Dermis microvascular lymphatic vessel endothelial cell (primary cell): ENCODE data around the gene FHIT. TPM values are rescaled to one million over a fixed set of nuclear protein-coding genes. Genes with fewer than 3 reads are reported as not detected.

Source experiments
- DNase-seq, 2 donors: peaks; one replicate each; pipeline versions ENCODE4 v3.0.0 to v3.0.0-alpha.2; 2010; ENCODE audit warnings: low read depth in 2 of 2
- total RNA-seq: library from RNA; depleted of rRNA; stranded (reverse); fragments of >200 nt; gene quantifications from 2 replicates; pipeline ENCODE4 v1.2.1, GENCODE V29; 2014

The FHIT gene
- total RNA-seq, 1 donor from 2014 or later, result 0.51 TPM

DNA sequence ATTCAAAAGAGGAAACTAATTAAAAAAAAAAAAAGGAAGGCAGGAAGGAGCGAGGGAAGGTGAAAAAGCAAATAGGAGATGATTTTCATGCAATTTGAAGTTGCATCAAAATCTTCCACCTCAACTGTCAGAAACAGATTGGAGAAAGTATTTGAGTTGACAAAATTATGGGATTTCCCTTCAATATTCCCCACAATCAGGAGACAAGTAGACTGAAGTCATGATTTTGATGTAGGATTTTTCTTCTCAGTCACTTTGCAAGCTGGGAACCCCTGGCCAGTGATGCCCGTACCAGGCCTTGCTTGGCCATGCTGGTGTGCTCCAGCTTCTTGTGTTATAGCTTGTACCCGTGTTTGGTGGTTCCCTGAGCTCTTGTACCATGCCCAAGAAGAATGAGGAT, 1347.0 kb downstream of the FHIT start:
- DNase-seq, result no peak

GRCh38 chr3:59899061-59899460, 1352.2 kb downstream of the FHIT start:
- DNase-seq, result no peak

DNA sequence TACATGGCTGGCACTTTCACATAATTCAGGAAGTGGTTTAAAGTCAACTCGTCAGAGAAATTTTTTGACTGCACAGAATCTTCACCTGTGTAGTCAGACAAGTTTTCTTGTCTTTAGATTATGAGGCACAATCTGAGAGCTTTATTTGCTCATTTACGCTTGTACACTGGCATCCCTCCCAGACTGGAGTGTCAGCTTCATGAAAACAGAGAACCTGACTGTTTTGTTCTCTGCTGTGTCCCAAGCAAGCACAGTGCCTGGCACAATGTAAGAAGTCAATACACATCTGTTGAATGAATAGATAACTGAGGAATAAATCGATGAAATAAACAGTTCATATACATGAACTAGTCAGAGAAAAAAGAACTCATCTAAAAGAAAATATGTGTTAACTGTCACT, 1355.3 kb downstream of the FHIT start:
- DNase-seq, result no peak

DNA sequence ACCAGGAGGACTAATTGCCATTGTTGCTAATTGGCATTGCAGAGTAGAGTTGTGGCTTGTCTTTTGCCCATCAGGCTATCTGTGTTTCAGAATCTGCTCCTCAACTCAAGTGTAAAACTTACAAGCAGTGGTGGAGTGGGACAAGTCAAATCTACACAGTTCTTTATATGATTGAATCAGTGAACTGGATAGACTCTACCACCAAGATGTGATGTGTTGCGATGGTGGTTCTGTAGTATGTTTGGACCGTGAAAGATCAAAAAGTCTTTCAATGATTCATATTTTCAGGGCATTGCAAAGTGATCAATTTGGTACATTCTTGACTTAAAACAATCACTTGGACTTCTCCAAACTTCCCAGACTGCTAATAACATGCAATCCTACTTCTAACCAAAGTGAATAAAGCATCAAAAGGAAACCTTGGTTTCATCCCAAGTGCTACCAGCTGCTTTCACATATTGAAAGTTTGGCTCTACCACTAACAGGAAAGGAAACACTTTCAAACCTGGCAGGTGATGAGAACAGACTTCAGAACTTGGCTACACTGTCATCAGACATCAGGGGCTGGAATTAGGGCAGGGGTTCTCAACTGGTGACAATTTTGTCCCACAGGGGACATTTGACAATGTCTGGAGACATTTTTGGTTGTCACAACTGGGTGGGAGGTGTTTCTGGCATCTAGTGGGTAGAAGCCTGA, 1356.7 kb downstream of the FHIT start:
- no peak for DNase-seq

- DNase-seq, result no peak
Measured at GRCh38 chr3:59890639-59891038, 1360.6 kb downstream of the FHIT start.

DNA sequence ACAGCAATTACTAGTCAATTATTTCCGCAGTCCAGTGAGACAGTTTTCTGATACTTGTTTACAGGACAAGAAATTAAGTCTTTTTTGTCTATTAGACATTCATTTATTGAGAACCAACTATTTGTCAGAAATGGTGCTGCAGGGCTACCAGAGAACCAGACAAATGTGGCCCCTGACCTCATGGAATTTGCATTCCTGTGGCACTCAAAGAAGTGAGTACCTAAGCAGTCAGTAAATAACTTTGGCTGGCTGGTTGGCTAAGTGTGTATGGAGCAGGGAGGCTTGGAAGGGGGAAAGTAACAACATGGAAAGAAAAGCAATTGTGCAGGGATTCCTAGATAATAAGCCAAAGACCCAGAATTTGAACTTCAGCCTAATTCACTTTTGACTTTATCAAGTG, 1364.5 kb downstream of the FHIT start:
- no peak for DNase-seq

DNA sequence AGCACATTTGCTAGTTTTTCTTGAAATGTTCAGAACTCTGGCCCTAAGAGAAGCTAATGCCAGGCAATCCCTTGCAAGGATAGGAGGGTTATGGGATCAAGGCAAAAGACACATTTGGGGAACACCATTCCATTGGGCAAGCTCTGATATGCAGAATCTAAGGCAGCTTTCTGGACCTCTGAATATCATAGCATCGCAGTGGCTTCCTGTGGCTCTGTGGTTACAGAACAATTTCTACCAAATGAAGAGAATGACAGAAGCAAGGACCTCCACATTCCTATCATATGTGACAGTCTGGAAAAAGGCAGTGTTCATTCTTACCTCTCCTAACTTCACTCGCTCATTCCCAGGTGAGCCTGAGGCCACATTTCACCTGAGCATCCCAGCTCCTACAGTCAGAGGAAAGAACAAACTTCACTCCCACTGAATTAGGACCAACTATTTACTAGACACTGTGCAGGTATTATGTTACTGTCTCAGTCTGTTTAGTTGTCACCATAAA, 1365.3 kb downstream of the FHIT start:
- no peak for DNase-seq

- no peak for DNase-seq
Measured at GRCh38 chr3:59885101-59885500, 1366.2 kb downstream of the FHIT start.

DNA sequence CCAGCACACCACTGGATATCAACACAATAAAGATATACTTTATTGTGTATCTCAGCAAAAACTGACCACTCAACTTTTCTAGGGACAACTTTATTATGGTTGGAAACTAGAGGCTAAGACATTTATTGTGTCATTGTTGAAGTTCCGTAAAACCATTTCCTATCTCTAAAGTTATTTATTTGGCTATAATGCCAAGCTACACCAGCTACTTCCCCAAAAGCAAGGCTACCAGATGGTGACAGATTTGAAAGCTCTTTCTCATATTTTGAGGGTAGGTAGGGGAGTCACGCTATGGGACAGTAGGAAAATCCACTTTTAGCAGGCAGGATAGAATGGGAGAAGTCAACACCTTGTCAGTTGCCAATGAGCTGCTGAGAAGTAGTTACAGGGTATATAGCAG, 1366.8 kb downstream of the FHIT start:
- no peak for DNase-seq

- DNase-seq, result no peak
Measured at GRCh38 chr3:59882746-59883145, 1368.5 kb downstream of the FHIT start.

GRCh38 chr3:59880717-59881116, 1370.5 kb downstream of the FHIT start:
- DNase-seq, result no peak

DNA sequence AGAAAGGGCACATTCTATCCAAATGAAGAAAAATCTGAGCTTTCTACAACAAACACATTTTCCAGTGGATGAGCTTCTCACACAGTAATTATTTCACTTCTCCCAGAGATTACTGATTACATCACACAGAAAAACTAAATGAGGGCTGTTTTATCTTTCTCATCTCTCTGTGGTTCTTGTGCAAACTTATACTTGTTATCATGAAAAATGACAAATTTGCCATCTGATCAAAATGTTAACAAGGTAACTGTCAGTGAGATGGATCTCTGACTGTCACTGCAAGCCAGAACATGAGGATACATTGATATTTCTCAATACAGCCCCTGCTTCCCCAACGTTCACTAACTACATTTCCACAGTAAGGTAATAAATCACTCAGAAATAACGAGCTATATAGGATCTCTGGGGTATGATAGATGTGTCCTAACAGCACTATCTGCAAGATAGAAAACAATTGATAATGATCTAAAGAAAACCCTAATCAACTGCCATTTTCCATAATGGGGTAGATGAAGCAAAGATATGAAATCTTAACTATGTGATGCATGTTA, 1372.1 kb downstream of the FHIT start:
- DNase-seq, result no peak

- no peak for DNase-seq
Measured at GRCh38 chr3:59878038-59878427, 1373.2 kb downstream of the FHIT start.

DNA sequence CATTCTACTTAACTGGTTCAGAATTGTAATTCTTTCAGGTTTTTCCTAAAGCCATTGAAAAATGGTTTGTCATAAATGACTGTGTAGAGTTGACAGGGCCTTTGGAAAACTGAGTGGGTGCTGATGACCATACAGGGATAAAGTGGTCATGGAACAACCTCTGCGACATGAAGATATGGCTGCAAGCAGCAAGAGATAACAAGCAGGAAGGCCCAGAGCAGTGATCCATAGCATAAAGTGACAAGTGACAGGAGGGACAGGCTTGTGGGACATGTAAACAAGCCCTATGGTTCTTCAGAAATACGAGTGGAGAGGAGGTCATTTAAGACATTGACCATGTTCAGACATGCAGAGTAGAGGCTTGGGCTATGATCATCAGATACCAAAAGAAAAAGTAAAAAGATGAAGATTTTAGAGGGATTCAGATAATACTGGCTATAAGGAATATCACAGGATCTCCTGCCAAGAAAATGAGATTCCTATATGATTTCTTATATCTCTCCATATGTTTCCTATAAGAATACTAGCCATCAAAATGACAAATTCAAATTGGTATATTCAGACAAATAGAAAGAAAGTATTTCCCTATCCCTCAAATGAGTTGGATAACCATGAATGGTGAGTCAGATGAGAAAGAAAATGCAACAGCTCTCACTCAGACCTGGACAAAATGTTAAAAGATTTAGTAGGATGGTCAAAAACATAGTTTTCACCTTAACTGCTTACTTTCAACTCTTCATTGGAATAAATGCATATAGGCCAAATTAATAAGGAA, 1373.8 kb downstream of the FHIT start:
- no peak for DNase-seq

DNA sequence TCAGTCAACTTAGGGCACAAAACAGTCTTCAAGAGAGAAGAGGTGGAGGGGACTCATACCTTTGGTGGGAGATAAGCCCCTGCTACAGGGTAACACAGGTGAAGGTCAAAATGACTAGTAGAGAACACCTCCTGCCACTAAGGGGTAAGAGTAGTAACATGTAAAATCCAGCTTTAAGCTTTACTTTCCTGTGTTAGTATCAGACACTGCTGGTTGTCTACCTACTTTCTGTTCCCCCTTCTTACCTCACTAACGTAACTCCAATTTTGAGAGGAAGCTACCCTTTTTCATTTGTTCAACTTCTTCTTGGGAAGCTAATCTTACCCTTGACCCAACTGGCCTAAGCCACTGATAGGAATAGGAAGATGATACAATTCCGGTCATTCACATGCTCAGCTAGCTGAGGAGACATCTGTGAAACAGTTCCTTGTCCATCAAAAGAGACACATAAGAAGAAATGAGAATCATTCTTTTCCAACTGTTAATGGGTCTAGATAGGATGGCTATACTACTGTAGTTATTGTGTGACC, 1374.7 kb downstream of the FHIT start:
- DNase-seq, result no peak

GRCh38 chr3:59873576-59874230, 1377.5 kb downstream of the FHIT start:
- DNase-seq, result no peak

GRCh38 chr3:59872128-59872527, 1379.1 kb downstream of the FHIT start:
- no peak for DNase-seq

DNA sequence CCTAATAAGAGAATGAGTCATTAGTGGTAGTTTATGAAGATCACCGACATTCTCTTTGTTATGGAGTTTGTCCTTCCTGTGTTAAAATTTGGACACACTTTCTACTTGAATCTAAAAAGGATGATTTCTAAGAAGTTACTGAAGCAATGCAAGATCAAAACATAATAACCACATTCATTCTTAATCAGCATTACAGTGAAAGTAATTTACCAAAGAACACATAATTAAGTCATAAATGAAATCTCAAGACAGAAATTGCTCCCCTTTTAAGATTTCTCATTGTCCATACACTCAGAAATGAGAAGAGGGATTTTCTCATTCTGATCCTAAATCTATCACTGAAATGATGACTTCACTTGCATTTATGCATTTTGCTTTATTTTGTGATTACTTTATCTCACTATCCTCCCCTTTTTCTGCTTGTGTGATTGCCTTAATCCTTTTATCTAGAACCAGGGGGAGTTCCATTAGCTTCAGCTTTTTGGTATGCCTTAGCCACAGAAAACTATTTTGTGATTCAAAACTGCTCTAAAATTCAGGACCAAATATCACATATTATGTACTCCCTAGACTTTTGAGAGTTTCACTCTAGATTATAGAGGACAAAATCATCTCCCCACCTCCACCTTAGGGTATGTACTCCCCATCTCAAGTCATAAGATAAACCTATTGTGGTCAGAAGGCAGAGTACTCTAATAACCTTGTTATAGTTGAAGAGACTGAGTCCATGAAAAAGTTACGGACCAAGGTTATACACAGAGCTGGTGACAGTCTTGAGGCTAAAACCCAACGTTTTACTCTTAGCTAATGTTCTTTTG, 1383.9 kb downstream of the FHIT start:
- no peak for DNase-seq

GRCh38 chr3:59866076-59866475, 1385.2 kb downstream of the FHIT start:
- no peak for DNase-seq

- no peak for DNase-seq
Measured at GRCh38 chr3:59865351-59865750, 1385.9 kb downstream of the FHIT start.

DNA sequence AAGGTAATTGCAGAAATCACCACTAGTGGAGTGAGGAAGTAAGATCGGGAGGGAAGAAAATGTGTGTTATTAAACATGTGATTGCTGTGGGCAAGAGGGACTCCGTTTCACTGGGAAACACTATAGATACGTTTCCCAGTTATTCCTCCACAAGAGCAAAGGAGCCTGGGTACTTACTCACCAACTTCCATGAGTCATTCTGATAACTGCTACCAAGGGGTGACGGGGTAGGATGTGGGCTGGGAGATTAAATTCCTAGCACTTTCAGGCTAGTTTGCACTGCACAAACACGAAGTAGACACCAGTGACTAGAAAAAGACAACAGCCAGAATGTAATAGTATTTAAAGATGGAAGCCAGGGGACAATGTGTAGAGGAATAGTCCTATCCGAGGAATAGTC, 1388.6 kb downstream of the FHIT start:
- no peak for DNase-seq
